Transverse colon (tissue), 1 donor: ENCODE results near the gene MRPS18A.

ENCODE experiments used
- EP300 ChIP-seq: sonication (generic); formaldehyde crosslinking; IDR thresholded peaks from one replicate; pipeline ENCODE4 v1.6.1; 2017; ENCODE audit warnings: antibody characterized with exemption, low read depth
- POLR2A ChIP-seq: fragments of 450-650 bp; IDR thresholded peaks from one replicate; pipeline ENCODE4 v1.6.1; 2016; ENCODE audit warnings: antibody characterized with exemption, mild to moderate bottlenecking, moderate library complexity

DNA sequence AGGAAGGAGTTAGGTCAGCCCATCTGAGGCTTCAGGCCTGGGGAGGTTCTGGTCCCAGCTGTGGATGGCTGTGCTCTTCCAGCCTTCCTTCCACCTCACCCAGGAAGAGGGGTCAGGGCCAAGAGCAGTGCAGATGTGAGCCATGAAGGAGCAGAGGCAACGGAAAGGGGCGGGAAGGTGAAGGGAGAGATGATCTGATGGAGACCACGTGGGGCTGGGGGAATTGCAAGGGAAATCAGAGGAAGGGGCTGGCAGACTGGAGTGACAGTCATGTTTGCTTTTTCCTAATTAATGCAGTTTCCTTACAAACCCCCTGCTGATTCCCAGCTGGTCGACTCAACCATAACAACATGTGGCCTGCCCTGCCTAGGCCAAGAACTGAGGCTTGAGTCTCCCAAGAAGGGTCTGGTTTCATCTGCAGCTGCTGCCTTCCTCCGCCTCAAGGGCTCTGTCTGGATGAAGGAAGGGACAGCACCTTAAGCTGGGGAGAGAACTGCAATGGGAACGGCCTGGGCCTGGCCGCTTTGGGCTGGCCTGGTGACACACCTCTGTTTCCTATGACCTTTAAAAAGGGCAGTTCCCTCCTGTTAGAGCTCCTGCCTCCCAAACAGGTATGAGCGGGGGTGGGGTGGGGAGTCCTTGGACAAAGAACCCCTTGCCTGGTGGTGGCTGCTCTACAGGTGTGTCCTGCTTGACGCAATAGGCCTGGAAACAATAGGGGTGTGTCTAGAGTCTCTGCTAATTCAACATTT, 7.8 kb upstream of the MRPS18A start:
- TF ChIP-seq POLR2A = no peak
- TF ChIP-seq EP300 = no peak
